Stimulated activated CD8-positive, alpha-beta memory T cell treated with anti-CD3 and anti-CD28 coated beads, Interleukin-15, amount 100 ng/mL, for 24 hours (primary cell): ENCODE results near the gene CIB4.

ENCODE experiments used
- DNase-seq: peaks from one replicate; pipeline ENCODE4 v3.0.0-alpha.2; 2020; ENCODE audit warnings: low read depth

CIB4 gene

DNA sequence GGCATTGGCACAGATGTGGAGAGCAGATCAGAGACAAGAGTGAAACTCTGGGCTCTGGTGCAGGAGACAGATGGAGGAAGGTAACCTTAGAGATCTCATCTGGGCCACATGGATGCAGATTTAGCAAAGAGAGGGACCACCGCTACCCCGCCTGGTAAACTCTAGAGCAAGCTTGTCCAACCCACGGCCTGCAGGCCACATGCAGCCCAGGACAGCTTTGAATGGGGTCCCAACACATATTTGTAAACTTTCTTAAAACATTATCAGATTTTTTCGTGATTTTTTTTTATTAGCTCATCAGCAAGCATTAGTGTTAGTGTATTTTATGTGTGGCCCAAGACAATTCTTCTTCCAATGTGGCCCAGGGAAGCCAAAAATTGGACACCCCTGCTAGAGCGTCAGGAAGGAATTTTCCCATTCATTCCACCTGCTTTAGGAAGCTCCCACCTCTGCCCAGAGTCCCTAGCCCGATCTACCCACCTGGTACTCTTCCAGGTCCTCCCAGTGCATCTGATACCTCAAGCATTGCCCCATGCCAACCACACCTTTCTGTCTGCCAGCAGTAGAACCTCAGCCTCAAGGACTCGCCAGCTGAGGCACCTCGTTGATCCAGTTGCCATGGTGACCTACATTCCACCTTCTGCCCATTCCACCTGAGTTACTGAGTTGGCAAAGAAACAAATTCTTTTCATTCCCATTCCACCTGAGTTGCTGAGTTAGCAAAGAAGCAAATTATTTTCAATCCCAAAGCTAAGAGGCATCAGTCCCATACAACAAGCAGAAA, at the start of gene CIB4:
TSS of gene CIB4 (minus strand) at position 586 of the 784 bp plus-strand sequence. CDS start at position 534, 52 bp downstream.
- no peak for DNase-seq

DNA sequence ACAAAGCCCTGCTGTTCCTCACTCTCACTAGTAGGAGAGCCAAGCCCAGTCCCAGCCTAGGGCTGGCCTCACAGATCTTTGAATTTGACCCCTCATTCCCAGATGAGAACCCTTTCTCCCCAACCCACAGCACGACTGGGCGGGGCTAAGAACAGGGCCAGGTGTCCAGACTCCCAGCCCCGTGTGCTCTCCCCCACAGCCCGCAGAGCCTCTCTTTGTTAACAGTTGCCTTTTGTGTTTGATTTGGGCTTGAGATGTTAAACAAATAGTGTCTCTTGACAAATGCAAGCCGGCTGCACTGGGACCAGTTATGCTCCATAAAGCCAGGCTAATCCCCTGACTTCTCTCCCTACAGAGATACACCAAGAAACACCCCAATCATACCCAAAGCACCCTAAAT, 46.6 kb upstream of the CIB4 start:
- DNase-seq: no peak

DNA sequence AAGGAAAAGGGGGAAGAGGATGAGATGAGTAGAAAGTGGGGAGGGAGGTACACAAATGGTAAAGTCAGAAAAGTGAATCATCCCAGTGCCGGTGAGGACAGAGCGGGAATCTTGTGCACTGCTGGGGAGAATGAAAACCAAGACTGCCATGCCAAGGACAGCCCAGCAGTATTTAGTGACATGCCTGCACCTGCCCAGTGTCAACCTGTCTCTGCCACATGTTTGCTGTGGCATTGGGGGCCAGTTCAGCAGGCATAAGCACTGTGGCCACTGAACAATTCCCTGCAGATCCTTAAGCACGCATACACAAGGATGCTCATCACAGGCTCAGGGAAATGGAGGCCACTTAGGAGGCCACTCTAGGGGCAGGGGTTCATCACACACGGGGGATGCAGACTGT, 46.2 kb upstream of the CIB4 start:
- DNase-seq: no peak

DNA sequence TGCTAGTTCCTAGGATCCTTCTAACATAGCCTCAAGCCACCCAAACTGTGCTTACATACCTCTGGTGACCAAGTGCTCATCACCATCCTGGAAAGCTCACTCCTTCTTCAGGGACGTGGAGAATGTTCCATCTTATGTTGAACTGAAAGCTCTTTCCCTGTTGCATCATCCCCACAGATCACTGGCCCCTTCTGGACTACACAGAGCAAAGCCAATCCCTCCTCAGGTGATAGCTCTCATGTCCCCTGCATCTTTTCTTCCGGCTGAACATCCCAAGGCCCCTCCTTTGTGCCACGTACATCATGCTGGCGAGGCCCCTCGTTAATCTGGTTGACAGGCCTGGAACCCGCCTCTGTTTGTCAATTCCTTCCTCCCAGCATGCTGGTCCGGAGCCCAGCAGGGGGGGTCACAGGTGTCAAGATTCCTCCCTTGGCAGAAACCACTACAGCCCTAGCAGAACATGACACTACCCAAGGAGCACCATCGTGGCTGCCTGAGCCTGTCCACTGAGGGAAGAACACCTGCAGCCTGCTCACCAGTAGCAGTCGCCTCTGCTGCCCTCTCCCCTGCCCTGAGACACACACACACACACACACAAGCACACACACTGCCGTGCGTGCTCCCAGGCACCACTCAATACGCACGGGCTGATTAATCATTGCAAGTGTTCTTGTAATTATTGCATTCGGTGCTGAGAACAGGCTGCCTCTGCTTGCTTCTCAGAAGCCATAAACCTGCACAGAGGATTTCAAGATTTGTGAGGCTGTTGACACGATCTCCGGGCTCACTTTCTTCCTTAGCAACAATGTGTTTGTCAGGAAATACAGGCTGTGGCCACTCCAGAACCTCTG, 45.0 kb upstream of the CIB4 start:
- DNase-seq: no peak

DNA sequence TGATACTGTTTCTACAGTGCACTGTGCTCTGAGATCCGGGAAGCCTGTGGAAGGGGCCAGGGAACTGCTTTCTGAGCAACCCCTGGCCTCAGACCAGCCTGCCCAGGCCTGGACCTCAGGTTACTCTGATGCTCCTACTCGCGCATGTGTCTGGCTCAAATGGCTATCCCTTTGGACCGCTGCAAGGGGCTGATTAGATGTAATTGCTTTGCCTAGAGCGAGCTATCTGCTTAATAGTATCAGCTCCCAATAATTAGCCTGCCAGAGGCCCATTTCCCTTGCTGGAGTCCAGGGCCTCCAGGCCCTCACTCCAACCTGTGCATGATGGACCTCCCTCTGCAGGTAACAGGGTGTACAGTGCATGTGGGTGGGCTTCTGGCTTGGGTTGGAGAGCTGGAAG, 44.2 kb upstream of the CIB4 start:
- DNase-seq: no peak

DNA sequence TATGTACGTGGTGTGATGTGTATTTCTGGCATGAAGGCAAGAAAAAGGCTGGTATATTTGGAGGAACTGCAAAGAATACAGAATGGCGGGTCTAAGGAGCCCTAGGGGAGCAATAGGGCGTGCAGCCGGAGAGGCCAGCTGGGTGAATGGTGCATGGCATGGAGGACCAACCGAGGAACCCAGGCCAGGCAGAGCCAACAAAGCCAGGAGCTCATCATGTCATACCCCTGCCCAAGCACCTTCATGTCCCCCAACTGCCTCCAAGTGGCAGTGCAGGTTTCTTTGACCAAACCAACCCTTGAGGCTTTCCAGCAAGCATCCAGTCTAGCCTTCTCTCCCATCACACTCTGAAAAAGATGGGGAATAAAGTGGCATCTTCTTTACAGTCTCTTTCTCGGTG, 42.4 kb upstream of the CIB4 start:
- DNase-seq: no peak

DNA sequence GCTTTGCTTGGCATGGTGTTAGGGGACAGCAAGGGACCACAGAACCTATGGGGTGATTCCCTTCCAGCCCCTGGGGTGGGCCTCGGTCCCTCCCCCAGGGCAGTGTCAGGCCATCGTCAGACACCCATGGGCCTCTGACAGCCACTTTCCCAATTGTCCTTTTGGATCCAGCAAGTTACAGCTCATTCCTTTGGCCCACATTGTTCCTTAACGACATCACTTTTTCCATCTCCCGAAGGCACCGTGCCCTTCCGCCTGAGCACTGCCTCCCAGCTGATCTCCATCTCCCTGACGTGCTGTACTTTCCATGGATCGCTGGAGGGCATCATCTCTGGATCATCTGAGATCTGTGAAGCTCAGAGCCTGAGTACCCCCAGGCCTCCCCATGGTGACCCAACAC, 41.0 kb upstream of the CIB4 start:
- no peak for DNase-seq

DNA sequence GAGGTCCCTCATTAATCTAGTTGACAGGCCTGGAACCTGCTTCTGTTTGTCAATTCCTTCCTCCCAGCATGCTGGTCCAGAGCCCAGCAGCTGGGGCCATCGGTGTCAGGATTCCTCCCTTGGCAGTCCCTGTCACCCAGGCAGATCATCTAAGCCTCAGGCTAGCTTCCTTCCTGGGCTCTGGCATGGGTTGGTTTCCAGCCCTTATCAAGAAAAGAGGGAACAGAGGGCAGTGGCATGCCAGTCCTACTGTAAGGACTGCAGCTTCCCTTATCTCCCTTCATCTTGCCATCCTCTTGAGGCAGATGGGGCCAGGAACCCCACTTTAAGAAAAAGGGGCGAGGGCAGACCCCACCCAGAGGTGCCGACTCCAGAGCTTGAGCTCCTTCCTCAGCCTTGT, 40.5 kb upstream of the CIB4 start:
- DNase-seq: no peak

DNA sequence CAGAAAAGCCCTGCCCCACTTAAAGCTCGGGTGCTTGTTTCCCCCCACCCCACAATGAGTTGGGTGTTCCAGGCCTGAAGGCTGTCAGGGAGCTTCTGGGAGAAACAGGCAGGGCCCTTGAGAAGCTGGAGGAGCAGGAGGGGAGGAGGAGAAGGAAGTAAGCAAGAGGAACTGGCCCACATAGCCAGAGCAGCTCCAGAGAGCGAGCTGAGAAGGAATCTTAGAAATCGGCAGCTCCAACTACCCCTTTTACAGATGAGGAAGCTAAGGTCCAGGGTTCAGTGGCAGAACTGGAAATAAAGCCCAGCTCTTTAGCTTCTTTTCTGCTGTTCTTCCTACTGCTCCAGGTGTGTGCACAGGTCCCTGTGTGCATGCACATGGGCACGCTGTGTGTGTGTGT, 38.7 kb upstream of the CIB4 start:
- DNase-seq: no peak

DNA sequence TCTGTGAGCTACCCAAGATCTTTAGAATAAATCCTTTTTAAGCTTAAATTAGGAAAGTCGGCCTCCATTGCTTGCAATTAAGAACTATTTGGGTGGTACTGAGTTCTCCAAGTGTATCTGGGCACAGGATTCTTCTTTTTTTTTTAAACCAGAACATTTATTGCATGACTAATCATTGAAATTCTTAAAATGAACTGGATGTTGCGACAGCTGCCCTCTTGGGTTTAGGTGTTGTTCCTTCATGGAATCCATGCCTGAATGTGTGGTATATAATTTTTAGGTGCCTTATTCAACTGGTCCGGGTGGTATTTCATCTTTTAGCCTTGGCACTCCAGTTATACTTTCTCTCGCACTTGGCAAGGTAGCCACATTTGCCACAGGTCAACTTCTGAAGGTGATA, 36.9 kb upstream of the CIB4 start:
- DNase-seq: no peak

DNA sequence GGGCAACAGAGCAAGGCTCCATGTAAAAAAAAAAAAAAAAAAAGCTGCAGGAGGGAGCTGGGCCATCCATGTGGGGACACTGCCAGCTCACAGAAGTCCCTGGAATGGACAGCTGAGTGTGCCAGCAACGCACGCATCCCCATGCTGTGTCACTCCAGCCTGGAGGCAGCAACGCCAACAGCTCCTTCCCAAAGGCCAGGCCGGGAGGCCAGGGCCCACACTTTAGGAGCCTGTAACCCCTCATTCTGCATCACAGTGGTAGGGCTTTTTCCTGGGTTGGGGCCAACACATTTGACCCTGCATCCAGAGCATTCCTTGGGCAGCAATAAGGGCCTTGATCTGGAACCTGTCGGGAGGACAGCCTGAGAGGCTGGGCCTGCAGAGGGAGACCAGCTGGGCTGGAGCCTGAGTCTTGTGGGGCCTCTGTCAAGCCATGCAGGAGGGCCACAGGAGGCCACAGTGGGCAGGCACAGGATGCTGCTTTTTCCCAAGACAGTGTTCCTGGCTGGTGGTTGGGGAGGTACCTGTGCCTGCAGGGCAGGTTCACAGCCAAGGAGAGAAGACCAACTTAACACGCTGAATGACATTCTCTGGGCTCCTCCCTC, 34.6 kb upstream of the CIB4 start:
- no peak for DNase-seq

DNA sequence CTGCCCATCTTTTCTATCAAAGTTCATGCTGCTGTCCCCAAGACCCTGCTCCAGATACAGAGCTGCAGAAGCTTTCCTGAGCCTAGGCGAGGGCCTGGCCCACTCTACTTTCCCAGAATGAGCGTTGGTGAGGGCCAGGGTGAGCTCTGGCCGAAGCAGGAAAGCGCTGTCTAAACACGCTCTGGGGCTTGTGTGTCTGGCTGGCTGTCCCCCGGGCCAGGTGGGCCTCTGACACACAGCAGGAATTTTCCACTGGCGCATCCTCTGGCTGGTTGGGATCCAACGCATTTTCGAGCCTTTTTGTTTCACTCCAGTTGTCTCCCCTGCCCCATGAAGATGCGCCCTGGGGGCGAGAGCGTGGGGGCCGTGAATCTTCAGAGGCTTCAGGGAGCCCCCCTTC, 33.6 kb upstream of the CIB4 start:
- no peak for DNase-seq

DNA sequence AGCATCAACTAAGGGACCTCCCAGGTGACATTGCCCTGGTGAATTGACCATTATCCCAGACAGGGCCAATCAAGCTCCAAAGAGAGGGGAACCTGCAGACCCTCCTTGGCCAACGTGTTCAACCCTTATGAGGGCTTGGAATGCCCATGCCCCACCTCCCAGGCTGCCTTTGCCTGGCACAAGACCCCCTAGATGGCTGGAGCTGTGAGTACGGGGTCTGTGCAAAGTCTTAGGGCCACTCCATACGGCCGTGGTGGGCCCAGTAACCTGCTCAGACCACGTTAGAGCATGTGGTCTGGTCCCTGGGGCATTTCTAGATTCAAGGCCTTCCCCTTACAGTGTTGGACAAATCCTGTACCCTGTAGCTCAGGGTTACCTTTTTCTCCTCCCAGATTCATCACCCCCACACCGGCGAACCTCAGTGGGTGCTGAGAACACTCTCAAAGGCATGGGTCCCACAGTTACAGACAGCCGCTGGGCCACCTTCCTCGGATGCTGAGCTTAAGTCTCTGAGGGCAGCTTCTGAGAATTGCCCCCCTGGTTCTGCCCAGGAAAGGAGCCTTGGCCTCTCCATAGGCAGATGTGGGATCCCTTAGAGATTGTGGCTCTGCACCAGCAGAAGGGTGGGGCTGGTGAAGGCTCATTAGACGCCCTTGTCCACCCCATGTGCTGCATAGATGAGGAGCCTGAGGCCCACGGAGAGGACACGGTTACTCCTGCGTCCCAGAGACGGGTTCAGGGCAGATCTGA, 33.0 kb upstream of the CIB4 start:
- no peak for DNase-seq

DNA sequence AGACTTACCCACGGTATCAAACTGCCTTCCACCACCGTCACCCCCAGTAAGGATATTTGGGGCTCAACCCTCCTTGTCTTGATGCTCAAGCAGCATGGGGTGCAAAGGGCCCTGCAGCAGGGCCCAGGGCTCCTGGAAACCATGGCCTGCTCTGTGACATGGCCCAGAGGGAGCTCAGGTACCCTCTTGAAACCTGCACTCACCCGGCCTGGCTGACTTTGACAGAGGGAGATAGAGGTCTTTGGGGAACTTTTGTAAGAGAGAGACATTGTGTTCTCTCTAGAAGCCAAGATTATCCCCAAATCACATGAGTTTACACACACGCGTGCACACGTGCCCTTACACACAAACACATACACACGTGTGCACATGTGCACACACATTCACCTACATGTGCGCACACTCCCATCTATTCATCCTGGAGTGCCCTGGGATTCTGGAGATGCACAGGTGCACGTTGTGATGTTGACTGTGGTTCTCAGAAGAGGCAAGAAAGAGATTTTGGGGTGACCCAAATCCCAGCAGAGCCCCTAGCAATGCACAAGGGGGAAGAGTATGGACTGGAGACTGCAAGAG, 31.7 kb upstream of the CIB4 start:
- no peak for DNase-seq

DNA sequence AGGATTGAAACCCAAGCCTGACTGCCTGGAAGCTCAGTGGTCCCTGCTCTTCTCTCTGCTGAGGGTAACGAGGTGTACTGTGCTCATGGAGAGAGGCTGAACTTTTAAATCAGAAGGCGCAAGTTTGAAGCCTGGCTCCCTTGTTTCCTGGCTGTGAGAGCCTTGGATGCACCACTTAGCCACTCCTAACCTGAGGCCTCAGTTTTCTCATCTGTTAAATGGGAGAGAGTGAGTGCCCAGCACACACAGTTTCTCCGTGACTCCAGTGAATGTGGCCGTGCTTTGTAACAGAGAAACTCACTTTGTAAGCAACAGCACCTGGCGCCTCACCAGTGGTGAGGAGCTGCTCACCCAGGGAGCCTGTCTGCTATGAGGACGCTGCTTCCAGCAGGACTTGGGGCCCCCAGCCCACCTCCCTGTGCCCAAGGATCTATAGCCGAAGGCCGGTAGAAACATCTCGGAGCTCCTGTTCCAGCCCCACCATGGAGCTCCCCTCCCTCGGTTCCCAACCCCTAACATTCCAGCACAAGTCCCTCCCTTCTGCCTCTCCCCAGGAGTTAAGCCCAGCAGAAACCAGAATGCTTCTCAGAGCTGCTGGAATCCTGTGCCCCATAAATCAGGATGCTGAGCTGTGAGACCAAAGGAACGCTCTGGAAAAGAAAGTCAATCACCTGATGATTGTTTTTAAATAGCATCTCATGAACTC, 31.1 kb upstream of the CIB4 start:
- no peak for DNase-seq

DNA sequence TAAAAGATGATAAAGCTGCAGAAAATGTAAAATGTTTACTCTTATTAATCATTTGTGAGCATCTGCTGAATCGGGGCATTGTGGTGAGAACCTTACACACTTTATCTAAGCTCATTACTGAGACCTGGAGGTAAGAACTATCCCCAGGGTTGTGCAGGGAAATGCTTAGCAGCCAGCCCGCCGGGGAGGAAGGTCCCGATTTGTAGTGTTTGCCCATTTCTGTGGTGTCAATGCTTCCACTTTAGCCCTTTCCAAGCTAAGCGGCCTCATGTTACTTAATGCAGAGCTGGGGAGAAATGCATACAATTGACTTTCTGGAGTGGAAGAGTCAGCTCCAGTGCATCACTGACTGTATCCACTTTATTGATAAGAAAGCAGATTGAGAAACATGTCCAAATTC, 30.5 kb upstream of the CIB4 start:
- no peak for DNase-seq

DNA sequence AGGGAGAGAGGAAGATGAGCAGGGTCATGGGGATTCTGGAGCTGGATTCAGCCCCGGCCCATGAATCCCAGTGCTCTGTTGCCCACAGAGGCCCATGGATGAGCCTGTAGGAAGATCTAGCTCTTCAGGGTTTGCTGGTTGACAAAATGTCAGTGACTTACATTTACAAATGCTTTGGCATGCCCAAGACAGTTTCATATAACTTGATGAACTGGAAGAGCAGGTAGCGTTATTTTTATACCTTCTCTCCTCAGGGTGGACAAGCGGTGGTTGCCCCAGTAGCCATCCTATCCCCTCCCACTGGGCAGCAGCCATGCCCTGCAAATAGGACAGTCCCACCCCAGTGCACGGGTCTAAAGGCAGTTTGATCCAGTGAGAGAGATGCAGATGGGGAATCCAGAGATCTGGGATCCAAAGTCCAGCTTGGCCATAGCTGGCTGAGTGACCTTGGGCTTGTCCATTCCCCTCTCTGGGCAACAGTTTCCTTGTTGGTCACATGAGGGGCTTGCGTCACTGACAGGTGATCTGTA, 29.8 kb upstream of the CIB4 start:
- DNase-seq: no peak

DNA sequence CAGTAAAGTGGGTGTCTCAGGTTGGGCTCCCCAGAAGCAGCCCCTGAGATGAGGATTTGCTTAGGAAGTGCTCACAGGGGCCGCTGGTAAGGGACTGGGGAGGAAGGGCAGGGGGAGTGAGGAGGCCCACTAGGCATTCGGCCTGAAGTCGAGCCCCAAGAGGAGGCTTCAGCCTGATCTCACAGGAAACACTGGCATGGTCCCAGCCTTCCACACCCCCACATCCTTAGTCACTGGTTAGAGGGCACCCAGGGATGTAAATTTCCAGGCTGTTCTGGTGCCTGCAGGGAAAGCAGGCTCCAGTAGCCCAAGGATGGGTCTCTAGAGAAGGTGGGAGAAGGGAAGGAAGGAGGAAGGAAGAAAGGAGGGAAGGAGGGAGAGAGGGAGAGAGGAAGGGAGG, 29.0 kb upstream of the CIB4 start:
- DNase-seq: no peak

DNA sequence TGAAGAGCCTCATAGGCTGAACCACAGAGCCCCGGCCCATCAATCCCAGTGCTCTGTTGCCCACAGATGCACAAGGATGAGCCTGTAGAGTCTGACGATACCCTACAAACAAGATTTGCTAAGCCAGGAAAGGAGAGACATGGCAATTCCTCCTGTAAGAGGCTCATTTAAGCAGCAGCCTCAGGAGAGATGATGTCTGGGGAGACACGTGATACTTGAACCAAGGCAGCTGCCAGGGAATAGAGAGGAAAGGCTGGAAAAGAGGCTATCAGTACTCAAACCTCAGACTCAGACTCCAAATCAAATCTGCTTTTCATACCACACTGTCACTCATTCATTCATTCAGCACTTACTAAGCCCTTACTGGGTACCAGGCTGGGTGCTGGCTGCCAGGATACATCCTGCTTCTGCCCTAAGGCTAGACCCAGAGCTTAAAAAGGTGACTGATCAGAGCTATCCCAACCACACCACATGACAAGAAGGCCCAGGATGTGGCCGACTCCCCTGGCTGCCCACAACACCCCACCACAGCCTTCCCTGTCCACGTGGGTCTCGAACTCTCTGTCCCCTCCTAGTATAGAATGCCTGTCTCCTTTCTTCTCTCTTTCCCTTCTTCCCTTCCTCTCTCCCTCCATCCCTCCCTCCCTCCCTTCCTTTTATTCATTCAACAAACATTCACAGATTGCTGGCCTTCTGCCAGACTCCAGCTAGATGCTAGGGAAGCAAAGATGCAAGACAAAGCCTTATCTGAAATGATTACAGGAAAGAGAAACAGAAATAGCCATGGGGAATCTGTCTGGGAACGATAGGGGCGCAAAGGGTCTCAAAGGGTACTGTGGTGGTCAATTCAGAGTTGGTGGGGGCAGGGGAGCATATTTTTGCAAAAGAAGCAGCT, 27.9 kb upstream of the CIB4 start:
- no peak for DNase-seq

DNA sequence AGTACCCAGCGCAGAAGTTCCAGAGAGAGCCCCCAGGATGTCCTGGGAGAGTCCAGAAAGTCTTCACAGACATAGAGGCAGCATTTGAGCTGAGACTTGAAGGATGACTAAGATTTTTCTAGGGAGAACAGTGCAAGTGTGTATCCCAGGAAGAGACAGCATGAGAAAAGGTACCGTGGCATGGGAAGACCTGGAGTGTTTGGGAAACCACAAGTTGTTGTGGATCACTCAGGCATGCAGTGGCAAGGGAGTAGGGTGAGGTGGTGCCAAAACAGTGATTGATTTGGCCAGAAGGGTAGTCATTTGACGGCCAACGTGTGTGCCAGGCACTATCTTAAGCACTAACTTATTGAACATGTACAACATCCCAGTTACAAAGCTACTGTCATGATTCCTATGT, 26.9 kb upstream of the CIB4 start:
- no peak for DNase-seq
